Activated CD8-positive, alpha-beta memory T cell treated with anti-CD3 and anti-CD28 coated beads, Interleukin-2, amount 50 U/mL, for 1 hour (primary cell): Measurements from ENCODE around the gene PSMB8.
"Not testable (repeated sequence)": the region's sequence is repeated elsewhere in the genome, so short reads cannot be mapped to it uniquely, and the experiment has no call there.

Source experiments
- DNase-seq: peaks from one replicate; pipeline ENCODE4 v3.0.0-alpha.2; 2020; ENCODE audit errors: extremely low read depth

PSMB8 gene

GRCh38 chr6:32843979-32844838 is at the start of gene PSMB8:
PSMB8 (minus strand) TSS chr6:32844047; CDS start chr6:32843996, 51 bp downstream.
- peak; percentile 99 for DNase-seq

DNA sequence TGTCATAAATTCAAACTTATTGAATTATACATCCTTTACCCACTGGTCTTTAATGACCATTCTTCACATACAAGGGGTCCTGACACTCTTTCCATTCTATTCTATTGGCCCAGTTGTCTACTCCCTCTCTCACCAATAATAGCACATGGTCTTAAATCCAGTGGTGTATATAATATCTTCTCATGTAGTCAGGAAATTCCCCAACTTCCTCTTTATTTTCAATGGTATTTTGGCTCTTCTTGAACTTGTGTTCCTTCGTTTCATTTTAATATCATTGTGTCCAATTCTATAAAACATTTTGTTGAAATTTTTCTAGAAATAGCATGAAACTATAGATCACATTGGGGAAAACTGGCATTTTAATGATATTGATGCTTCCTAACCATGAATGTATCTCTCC is 47.0 kb upstream of the PSMB8 start:
- DNase-seq, result no peak

- no peak for DNase-seq
Observed at GRCh38 chr6:32889533-32889932, 45.7 kb upstream of the PSMB8 start.

- DNase-seq, result no peak
Observed at GRCh38 chr6:32888576-32888975, 44.7 kb upstream of the PSMB8 start.

GRCh38 chr6:32887616-32888015 is 43.8 kb upstream of the PSMB8 start:
- no peak for DNase-seq

GRCh38 chr6:32886681-32887383 is 43.0 kb upstream of the PSMB8 start:
- no peak for DNase-seq

DNA sequence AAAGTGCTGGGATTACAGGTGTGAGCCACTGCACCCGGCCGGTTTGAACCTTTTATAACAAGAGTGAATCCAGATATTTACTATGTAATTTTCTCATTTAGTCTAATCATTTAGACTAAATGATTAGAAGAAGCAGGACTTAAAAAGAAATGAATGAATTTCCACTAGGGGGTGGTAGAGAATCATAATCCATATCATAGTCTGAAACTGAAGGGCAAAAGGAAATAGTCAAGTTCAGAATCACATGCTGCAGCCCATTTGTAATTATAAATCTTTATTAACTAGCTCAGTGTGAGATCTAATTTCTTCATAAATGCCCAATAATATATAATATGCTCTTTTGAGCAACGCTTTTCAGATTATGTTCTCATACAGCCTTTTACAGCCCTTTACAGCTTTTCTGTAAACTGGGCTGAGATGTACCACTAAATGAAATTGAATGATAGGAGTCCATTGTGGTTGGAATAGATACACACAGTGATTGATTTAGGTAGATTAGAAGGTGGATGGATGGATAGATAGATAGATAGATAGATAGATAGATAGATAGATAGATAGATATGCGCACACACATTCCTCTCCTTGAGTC is 41.9 kb upstream of the PSMB8 start:
- no peak for DNase-seq

GRCh38 chr6:32883789-32884188 is 39.9 kb upstream of the PSMB8 start:
- no peak for DNase-seq

DNA sequence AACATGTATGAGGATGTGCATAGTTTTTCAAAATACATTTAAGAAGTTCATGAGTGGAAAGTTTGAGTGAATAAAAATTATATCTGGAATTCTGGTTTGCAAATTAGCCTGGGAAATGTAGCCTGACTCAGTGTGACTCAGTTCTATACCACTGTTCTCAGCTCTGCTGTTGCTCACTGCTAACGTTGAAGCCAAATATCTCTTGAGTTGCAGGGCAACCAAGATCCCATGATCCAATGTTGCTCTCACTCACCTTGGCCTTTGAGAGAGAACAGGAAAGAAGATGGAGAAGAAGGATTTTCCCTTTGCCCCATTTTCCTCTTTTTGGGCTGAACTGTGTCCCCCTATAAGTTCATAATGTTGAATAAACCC is 39.0 kb upstream of the PSMB8 start:
- DNase-seq, result no peak

DNA sequence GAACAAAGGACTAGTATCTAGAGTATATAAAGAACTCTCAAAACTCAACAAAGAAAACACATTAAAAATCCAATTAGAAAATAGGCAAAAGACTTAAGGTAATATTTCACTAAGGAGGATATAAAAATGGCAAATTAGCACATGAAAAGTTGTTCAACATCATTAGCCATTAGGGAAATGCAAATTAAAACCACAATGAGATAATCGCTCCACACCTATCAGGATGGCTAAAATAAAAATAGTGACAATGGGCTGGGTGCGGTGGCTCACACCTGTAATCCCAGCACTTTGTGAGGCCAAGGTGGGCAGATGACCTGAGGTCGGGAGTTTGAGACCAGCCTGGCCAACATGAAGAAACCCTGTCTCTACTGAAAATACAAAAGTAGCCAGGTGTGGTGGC is 37.1 kb upstream of the PSMB8 start:
- not testable (repeated sequence) for DNase-seq

GRCh38 chr6:32879691-32880090 is 35.8 kb upstream of the PSMB8 start:
- DNase-seq, result no peak

- no peak for DNase-seq
Observed at GRCh38 chr6:32876603-32877002, 32.8 kb upstream of the PSMB8 start.

DNA sequence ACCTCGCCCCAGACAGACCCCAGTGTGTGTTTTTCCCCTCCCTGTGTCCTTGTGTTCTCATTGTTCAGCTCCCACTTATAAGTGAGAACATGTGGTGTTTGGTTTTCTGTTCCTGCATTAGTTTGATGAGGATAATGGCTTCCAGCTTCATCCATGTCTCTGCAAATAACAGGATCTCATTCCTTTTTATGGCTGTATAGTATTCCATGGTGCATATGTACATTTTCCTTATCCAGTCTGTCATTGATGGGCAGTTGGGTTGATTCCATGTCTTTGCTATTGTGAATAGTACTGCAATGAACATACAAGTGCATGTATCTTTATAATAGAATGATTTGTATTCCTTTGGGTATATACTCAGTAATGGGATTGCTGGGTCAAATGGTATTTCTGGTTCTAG is 30.1 kb upstream of the PSMB8 start:
- DNase-seq, result not testable (repeated sequence)

- peak; percentile 70 for DNase-seq
Observed at GRCh38 chr6:32868257-32868788, 24.5 kb upstream of the PSMB8 start.

- no peak for DNase-seq
Observed at GRCh38 chr6:32867554-32868256, 23.9 kb upstream of the PSMB8 start.

- no peak for DNase-seq
Observed at GRCh38 chr6:32867022-32867477, 23.2 kb upstream of the PSMB8 start.

GRCh38 chr6:32865724-32866443 is 22.0 kb upstream of the PSMB8 start:
- DNase-seq, result no peak

GRCh38 chr6:32862725-32863124 is 18.9 kb upstream of the PSMB8 start:
- no peak for DNase-seq

DNA sequence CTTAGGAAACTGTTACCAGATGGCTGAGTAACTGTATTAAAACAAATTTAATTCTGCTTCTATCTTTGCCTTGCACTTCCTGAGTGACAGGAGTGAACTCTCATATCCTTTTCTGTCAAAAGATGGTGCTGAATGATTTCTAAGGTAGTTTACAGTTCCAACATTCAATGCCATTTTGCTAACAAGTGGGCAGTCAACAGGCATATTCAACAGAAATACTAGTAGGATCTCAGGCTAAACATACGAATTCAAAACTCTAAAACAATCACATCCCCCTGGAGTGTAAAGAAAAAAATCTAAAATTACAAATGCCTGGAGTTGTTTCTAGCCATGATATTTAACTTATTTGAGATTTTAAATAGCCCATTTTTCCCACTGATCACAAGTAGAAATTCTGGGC is 16.8 kb upstream of the PSMB8 start:
- no peak for DNase-seq

DNA sequence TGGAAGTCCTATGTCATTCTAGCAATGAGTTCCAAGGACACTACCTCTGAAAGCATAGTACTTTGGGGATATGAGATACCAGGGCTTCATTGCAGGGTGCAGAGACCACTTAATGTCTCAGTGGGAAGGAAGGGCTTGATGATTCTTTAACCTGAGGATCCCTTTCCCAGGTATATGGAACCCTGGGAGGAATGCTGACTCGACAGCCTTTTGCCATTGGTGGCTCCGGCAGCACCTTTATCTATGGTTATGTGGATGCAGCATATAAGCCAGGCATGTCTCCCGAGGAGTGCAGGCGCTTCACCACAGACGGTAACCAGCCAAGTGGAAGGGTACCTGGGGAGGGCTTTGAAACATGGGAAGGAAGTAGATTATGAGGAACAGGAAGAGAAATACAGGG is 14.3 kb upstream of the PSMB8 start:
- DNase-seq, result no peak
